WERI-Rb-1 (cell line): ENCODE measurements around the gene CFAP73.

Experiments
- DNase-seq: peaks from one replicate; pipeline ENCODE4 v3.0.0-alpha.2; 2020
- H3K27ac ChIP-seq: fragments of 250-450 bp; sonication (Bioruptor Pico); 2 replicates; pipeline ENCODE4 v1.5.1; 2020; ENCODE audit warnings: mild to moderate bottlenecking, moderate library complexity
- H3K27me3 ChIP-seq: fragments of 250-450 bp; sonication (Bioruptor Pico); 2 replicates; pipeline ENCODE4 v1.5.1; 2021; ENCODE audit warnings: mild to moderate bottlenecking, low read depth, moderate library complexity; ENCODE audit not compliant: insufficient read depth, severe bottlenecking
- H3K36me3 ChIP-seq: fragments of 250-450 bp; sonication (Bioruptor Pico); 2 replicates; pipeline ENCODE4 v1.5.1; 2020; ENCODE audit warnings: mild to moderate bottlenecking, moderate library complexity
- H3K4me3 ChIP-seq: 2 replicates; pipeline ENCODE4 v1.5.1; 2011; ENCODE audit warnings: low read depth, mild to moderate bottlenecking, control low read depth, low read length
- H3K9me3 ChIP-seq: fragments of 250-450 bp; sonication (Bioruptor Pico); 2 replicates; pipeline ENCODE4 v1.5.1; 2021; ENCODE audit warnings: mild to moderate bottlenecking, moderate library complexity; ENCODE audit not compliant: severe bottlenecking
- CTCF ChIP-seq: IDR thresholded peaks from 2 replicates; pipeline ENCODE4 v1.5.1; 2011; ENCODE audit warnings: low read depth, mild to moderate bottlenecking, control low read depth, inconsistent platforms, low read length

Gene CFAP73

GRCh38 chr12:113161415-113162016, 12.0 kb downstream of the CFAP73 start:
- DNase-seq, result peak; percentile 97
- Histone ChIP-seq H3K27ac (peak overlapping the region; percentile 84), H3K9me3 (no peaks in the 10 kb centered on the region), H3K27me3 (no peaks in the 10 kb centered on the region), H3K4me3 (no peak overlapping the region), H3K36me3 (peaks cover 71% of the 10 kb centered on the region)
- no peak for TF ChIP-seq CTCF

DNA sequence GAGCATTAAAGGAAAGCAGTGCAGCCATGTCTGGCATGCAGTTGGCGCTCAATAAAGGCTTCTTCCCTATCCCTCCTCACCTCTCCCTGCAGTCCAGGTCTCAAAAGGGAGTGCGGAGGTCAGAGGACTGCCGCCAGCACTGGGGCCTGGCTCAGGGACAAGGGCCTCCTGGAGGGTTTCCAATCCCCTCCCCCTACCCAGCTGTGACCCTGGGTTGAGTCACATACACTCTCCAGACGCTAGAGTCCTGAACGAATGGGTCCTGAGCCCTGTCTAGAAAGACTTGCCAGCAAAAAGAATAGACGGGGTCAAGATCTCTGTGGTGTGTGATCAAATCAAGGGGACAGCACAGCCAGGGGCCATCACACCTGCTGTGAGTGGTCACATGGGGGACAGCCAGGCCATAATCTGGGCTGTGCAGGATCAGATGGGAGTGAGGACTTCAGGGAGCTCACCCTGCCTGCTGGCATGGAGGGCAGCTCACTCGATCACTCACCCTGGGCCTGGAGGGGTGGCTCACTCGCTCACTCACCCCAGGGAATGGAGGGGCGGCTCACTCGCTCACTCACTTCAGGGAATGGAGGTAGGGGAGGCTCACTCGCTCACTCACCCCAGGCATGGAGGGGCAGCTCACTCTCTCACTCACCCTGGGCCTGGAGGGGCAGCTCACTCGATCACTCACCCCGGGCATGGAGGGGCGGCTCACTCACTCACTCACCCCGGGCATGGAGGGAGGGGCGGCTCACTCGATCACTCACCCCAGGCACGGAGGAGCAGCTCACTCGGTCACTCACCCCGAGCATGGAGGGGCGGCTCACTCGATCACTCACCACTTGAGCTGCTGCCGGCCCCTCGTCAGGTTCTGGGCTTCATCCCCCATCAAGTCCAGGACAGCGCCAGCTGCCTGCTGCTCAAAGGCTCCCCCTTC, 12.8 kb downstream of the CFAP73 start:
- Histone ChIP-seq H3K27me3 (no peaks in the 10 kb centered on the region), H3K4me3 (no peak overlapping the region), H3K9me3 (no peaks in the 10 kb centered on the region), H3K27ac (peak overlapping the region; percentile 84), H3K36me3 (peaks cover 76% of the 10 kb centered on the region)
- TF ChIP-seq CTCF, result no peak
- DNase-seq, result peak; percentile 66

DNA sequence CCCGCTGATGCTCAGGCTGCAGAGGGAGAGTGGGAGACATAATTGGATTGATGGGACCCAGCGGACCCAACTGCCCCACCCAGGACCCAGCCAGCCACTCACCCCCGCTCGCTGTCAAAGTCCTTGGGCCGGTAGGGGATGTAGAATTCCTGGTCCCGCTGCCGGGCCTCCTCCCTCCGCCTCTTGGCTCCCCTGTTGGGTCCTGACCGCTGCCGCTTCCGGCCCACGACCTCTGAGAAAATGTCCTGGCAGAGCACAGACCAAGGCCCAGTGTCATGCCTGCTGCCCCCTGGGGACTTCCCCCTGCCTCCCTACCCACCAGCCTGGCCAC, 13.5 kb downstream of the CFAP73 start:
- no peak for TF ChIP-seq CTCF
- peaks cover 72% of the 10 kb centered on the region for H3K36me3 ChIP-seq
- H3K27ac ChIP-seq, result peak overlapping the region; percentile 84
- no peak for DNase-seq
- H3K4me3 ChIP-seq, result no peak overlapping the region
- H3K9me3 ChIP-seq, result no peaks in the 10 kb centered on the region
- no peaks in the 10 kb centered on the region for H3K27me3 ChIP-seq

- H3K36me3 ChIP-seq, result peaks cover 72% of the 10 kb centered on the region
- no peak for DNase-seq
- no peak for TF ChIP-seq CTCF
- H3K4me3 ChIP-seq, result no peak overlapping the region
- H3K9me3 ChIP-seq, result no peaks in the 10 kb centered on the region
- H3K27ac ChIP-seq, result no peak overlapping the region
- no peaks in the 10 kb centered on the region for H3K27me3 ChIP-seq
Observed at GRCh38 chr12:113164014-113164413, 14.5 kb downstream of the CFAP73 start.

- H3K27ac ChIP-seq, result no peak overlapping the region
Observed at GRCh38 chr12:113165521-113166450, 16.3 kb downstream of the CFAP73 start.

More at GRCh38 chr12:113165521-113166450, 16.3 kb downstream of the CFAP73 start:
- DNase-seq, result no peak
- H3K9me3 ChIP-seq, result no peaks in the 10 kb centered on the region
- H3K36me3 ChIP-seq, result peaks cover 72% of the 10 kb centered on the region
- TF ChIP-seq CTCF, result no peak
- no peak overlapping the region for H3K4me3 ChIP-seq
- H3K27me3 ChIP-seq, result no peaks in the 10 kb centered on the region
